T-helper 2 cell treated with Interferon-gamma antibody and Interleukin-4, amounts not matched to agents 100 ng/mL and 5 ng/mL, for 36 hours (primary cell): Measurements from ENCODE around the gene ABCG1. TPM values are rescaled to one million over a fixed set of nuclear protein-coding genes. Genes with fewer than 3 reads are reported as not detected.

Experiments
- intact Hi-C: fragments of 100-400 bp; cut with micrococcal nuclease; formaldehyde crosslinking; loops from one replicate; pipeline ENCODE4 v1.15.1; 2023
- total RNA-seq: library from RNA; stranded (reverse); gene quantifications from 2 replicates; pipeline ENCODE4 v1.2.3, GENCODE V29; 2022

ABCG1 gene
- total RNA-seq, 1 donor from 2014 or later = 11.3 TPM

GRCh38 chr21:42213082-42213774 is 5.7 kb upstream of the ABCG1 start:
- intact Hi-C loops = no loop called here

- intact Hi-C loops = no loop called here
Measured at GRCh38 chr21:42214081-42214750, 4.7 kb upstream of the ABCG1 start.

GRCh38 chr21:42214921-42215320 is 4.0 kb upstream of the ABCG1 start:
- intact Hi-C loops = no loop called here

GRCh38 chr21:42215942-42216725 is 2.8 kb upstream of the ABCG1 start:
- intact Hi-C loops = no loop called here

GRCh38 chr21:42216726-42217572 is 2.0 kb upstream of the ABCG1 start:
- intact Hi-C loops = no loop called here

- intact Hi-C loops = loop anchor here (1.0 to 5.0 kb wide), 6 partner anchors 9 to 38 kb away; no protein-coding TSS in a partner anchor
Measured at GRCh38 chr21:42219606-42220137, 732 bp downstream of the ABCG1 start.

- intact Hi-C loops = loop anchor here (1.0 to 5.0 kb wide), 6 partner anchors 8 to 37 kb away; no protein-coding TSS in a partner anchor
Measured at GRCh38 chr21:42220138-42220701, 1.3 kb downstream of the ABCG1 start.

GRCh38 chr21:42221581-42222345 is 2.8 kb downstream of the ABCG1 start:
- intact Hi-C loops = loop anchor here (5.0 kb wide), 1 partner anchor 36 kb away; no protein-coding TSS in a partner anchor

GRCh38 chr21:42222386-42222785 is 3.4 kb downstream of the ABCG1 start:
- intact Hi-C loops = loop anchor here (5.0 kb wide), 1 partner anchor 35 kb away; no protein-coding TSS in a partner anchor

- intact Hi-C loops = loop anchor here (5.0 kb wide), 1 partner anchor 34 kb away; no protein-coding TSS in a partner anchor
Measured at GRCh38 chr21:42222821-42223390, 4.0 kb downstream of the ABCG1 start.

GRCh38 chr21:42223826-42224575 is 5.1 kb downstream of the ABCG1 start:
- intact Hi-C loops = loop anchor here (5.0 kb wide), 1 partner anchor 33 kb away; no protein-coding TSS in a partner anchor

GRCh38 chr21:42225042-42225441 is 6.1 kb downstream of the ABCG1 start:
- intact Hi-C loops = no loop called here

- intact Hi-C loops = no loop called here
Measured at GRCh38 chr21:42225571-42226155, 6.7 kb downstream of the ABCG1 start.

- intact Hi-C loops = no loop called here
Measured at GRCh38 chr21:42226626-42227025, 7.7 kb downstream of the ABCG1 start.

- intact Hi-C loops = loop anchor here (1.0 kb wide), 2 partner anchors 8 to 10 kb away; no protein-coding TSS in a partner anchor
Measured at GRCh38 chr21:42227909-42228708, 9.2 kb downstream of the ABCG1 start.

- intact Hi-C loops = loop anchor here (1.0 kb wide), 2 partner anchors 8 to 10 kb away; no protein-coding TSS in a partner anchor
Measured at GRCh38 chr21:42228709-42229220, 9.8 kb downstream of the ABCG1 start.

GRCh38 chr21:42229676-42230075 is 10.7 kb downstream of the ABCG1 start:
- intact Hi-C loops = loop anchor here (5.0 to 10.0 kb wide), 3 partner anchors 167 to 865 kb away; partner anchors contain the start of genes MX2 and UBASH3A
